Measurements from ENCODE around the gene MTAP.

The MTAP gene

DNA sequence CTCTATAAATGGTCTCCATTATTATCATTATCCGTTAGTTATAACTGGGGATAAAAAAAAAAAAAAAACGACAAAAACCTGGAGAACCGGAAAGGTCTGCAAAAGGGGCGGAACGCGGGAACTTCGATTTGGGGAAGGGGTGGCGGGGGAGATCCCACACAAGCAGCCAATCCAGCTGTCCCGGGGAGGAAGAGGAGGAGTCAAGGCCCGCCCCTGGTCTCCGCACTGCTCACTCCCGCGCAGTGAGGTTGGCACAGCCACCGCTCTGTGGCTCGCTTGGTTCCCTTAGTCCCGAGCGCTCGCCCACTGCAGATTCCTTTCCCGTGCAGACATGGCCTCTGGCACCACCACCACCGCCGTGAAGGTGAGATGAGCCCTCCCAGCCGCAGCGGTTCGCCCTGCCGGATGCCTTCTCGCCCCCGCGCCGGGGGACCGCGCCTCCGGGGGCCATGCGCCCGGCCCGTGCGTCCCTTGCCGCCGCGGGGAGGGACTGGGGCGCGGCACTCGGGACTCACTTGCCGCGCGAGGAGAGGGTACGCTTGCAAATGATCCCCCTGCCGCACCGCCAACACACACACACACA is at the start of gene MTAP:
TSS of gene MTAP (plus strand) at position 219 of the 583 bp plus-strand sequence. CDS start at position 332, 113 bp downstream.
- DNase-seq = peak; percentile 83

DNA sequence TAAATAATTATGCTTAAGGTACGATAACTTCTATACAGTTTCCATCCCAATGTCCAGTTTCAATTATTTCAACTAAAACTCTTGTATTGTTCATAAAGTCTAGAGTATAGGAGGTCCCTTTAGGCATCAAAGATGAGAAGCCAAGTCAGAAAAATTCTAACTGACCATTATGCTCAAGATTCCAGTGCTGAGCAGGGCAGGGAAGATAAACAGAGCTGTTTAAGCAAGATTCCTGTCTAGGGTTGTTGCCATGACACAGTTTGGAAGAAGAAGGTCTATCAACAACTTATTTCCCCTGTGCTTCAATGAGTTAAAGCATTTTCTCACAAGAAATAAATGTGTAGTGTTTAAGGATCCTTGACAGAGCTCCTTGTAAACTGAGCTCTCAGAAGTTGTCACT is 48.9 kb upstream of the MTAP start:
- DNase-seq = no peak

DNA sequence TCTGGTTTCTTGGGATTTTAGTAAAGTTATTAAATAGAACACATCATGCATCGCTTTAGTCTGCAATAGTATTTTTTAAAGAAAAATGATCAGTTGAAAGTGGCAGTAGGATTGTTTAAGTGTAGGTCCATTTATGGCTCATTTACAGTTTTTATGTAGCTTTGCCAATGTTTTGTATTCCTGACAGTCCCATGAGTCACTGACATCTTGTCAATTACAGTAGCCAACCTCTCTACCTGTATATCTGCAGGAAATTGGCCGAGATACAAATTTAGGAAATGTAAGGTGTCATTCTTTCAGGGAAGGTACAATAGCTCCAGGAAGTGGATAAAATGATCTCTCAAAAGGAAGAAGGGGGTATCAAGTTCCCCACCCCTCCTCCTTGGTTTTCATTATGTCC is 47.7 kb upstream of the MTAP start:
- no peak for DNase-seq

DNA sequence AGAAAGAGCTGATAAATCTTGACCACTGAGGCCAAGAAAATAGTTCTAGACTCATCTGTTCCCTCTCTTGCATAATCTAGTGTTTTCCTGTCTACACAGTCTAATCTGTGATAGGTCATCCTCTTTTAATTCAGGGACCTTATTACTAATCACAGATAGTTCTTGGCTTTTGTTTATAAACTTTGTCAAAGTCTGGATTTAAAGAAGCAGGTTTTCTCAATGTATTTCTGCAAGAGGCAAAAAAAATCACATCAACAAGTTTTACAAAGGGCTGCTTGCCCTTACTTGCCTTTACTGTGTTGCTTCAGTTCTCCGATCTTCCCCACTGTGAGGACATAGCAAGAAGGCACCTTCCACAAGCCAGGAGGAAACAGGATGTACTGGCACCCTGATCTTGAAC is 43.9 kb upstream of the MTAP start:
- no peak for DNase-seq

DNA sequence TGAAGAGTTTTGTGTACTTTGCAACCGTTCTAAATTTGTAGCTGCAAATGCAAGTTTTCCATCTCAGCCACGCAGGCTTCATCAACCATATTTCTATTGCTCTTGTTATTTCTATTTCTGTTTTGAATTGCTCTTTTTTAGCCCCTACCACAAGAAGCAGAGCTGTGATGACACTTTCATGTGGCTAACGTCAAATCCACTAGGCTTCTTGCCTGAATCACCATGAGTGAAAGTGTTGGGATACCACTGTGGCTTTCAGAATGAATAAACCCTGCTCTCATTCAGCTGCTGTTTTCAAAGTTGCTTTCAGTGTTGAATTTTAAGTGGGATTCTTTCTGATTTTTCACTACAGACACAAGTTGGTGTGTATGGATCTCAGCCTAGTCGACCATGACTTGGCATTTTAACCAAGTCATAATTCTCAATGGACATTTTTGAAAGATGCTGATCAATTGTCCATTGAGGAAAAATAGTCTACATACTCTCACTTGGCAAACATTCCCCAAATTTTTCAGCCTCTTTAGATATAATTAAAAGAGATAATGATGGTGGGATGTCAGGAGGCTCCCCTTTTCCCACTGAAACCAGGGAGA is 41.0 kb upstream of the MTAP start:
- peak; percentile 41 for DNase-seq

DNA sequence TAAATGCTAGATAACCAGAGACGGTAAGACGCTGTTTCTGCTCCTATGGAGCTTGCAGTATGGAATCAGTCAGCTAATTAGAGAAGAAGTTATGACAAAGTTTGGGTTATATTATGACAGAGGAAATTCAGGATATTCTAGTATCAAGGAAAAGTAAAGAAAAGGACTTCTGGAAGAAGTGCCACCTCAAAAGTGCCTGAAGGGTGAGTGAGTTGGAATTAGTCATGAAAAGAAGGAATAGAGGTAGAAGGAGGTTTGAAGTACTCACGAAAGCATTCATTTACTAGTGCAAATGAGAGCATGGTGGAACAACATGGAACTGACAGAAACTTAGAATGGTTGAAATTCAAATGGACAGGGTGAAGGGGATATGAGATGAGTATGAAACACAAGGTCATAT is 40.4 kb upstream of the MTAP start:
- no peak for DNase-seq

DNA sequence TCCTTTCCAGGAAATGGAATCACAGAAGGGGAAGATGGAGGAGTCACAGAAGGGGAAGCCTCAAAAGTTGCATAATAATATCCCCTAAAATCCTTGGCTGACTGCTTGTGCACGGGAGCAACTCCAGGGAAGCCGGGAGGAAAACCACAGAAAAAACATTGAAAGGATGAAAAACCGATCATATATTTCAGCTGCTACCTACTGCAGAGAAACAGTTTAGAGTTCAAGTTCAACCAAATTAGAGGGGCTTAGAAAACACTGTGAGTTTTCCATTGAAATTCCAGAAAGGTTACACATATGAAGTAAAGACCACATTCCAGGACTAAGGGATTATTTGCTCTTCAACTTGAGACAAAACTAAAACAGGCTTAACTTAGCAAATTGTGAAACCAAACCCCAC is 37.6 kb upstream of the MTAP start:
- no peak for DNase-seq

DNA sequence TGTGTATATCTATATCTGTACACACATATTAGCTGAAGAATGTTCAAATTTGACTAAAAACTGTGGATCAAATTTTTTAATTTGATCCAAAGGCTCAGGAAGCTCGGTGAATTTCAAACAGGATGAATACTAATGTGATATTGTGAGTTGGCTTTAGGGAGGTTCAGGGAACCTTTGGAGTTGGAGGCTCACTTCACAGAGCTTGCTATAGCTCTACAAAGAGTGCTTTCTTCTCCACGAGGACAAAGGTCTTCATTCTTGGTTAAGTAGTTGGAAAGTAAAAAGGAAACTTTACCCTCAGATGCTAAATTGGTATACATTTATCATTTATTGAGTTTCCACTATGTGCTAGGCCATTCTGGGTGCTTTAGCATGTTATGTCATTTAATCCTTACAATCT is 36.3 kb upstream of the MTAP start:
- no peak for DNase-seq

DNA sequence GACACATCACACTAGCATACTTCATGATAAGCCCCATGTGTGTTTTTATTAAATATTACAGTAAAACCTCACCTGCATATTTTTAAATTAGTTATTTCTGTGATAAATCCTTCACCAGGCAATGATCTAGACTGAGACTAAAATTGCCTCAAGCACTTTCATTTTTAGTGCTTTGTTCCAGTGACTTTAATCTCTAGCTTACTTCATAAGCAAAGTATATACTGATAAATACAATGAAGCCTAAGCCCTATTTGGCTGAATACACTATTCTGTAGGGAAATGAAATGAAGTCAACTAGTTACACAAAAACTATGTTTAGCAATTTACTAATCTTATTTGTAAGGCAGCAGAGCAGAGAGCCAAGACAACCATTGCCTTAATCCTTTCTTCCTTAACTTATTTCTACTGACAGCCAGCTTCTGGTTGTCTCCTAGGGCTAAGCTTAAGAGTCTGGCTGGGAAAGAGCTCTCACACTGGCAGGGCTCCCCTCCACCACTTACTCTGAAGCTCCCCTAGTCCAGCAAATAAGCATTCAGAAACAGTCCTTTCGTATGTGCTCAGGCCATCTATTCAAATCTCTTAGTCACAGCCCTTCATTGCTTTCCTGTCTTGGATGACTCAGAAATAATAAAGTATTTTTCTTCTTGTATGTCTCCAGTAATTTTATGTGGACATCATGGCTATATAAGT is 31.4 kb upstream of the MTAP start:
- DNase-seq = peak; percentile 26

DNA sequence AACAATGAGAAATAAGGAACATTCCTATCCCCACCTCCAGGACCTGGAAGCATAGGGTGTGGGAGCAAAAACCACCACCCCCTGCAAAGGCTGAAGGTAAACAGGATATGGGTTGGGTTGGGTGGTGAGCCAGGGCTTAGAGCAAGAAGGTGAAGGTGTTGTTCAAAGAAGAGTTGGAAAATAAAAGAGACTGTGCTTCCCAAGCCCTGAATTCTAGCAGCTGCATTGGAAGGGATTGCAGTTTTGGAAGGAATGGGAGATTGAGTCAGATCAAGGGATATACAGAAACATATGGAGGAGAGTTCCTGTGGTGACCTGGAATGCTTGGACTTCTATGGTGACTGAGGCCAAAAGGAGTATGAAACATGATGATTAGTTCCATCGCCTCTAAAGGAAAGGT is 24.7 kb upstream of the MTAP start:
- DNase-seq = no peak

DNA sequence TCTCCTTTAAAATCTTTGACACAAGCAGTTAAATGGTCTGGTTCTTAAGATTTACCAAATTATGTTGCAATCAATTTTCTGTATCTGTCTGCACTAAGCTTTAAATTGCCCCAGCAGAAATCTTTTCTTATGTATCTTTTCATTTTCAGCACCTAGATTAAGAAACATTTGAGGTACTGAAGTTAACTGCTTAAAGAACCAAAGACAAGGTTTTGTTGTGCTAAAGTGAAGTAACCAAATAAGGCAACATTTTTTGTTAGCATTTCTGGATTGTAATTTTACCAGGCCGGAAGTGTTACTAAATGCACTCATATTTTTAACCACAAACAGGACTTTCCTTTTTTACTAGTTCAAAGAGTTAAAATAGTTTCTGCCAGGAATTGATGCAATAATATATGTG is 24.1 kb upstream of the MTAP start:
- peak; percentile 73 for DNase-seq

DNA sequence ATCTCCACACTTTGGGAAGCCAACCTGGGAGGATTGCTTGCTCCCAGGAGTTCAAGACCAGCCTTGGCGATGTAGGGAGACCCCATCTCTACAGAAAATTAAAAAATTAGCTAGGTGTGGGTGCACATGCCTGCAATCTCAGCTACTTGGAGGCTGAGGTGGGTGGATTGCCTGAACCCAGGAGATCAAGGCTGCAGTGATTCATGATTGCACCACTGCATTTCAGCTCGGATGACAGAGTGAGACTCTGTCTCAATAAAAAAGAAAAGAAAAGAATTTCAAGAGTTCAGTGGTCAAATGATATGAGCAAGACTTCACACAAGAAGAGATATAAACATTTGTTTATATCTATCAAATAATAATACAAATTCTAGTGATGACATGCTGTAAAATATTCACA is 23.0 kb upstream of the MTAP start:
- no peak for DNase-seq

DNA sequence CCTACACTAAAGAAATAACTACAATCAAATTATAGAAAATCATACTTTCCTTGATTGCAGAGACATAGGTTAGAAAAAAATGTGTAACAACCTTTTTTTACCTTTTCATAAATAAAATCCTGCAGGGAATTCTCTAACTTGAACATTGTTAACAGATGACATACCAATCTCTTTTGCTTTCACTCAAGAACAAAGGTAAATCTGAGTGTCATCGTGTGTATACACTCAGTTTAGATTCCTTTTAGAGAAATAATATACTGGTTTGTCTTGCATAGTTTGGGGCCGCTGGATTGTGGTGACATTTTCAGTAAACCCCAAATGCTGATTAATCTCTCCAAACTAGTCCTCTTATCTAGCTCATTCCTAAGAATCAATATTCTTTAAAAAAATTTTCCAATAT is 20.8 kb upstream of the MTAP start:
- DNase-seq = no peak

DNA sequence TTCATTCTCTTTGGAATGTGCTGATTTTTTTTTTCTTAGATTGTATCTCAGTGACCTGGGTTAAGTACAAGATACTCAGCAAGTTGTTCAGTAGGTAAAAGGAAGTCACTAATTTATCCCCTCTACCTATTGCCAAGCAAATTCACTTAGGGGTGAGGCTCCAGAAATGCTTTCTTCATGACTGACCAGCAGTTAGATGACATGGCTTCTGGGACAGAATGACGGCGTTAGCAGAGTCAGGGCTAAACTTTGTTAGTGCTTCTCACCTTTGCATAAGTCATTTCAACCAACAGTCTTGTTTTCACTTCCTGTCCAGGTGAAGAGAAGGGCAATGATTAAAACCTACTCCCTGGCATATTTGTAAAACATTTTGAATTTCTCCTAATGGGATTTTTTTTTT is 20.2 kb upstream of the MTAP start:
- no peak for DNase-seq

DNA sequence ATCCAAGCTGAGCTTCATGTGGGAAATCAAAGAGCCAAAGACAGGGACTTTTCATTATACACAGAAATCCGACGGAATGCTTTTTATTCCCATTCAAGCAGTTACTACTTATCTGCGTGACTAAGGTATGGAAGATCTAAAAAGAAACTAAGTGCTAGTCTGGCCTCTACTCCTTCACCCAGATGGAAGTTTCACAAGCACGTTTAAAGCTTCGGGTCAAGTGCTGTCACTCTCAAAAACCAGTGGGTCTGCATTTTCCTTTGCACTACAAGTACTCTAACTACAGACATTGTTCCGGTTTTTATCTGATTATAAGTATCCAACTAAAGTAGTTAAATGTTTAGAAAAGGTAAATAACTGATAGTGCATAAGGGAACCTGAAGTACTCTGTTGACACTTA is 13.7 kb upstream of the MTAP start:
- no peak for DNase-seq

DNA sequence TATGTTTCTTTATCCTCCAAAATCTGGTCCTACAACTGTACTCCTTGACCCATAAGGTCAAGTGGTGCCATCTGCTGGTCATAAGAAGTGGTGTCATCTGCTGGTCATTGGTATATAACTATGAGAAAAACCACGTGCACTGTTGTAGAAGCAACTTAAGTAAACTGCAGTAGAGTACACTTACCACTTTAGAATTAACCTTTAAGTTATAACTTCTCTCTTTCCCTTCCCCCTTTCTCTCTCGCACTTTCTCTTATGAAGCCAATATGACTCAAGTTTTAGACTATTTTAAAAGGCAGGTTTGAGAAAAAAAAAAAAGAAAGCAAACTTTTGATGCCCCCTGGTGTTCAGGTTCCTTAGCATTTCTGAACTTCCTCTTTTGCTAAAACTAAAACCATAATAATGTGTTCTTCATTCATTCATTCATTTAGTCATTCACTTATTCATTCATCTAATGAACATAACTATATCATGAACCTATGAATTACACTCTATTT is 12.8 kb upstream of the MTAP start:
- peak; percentile 88 for DNase-seq

DNA sequence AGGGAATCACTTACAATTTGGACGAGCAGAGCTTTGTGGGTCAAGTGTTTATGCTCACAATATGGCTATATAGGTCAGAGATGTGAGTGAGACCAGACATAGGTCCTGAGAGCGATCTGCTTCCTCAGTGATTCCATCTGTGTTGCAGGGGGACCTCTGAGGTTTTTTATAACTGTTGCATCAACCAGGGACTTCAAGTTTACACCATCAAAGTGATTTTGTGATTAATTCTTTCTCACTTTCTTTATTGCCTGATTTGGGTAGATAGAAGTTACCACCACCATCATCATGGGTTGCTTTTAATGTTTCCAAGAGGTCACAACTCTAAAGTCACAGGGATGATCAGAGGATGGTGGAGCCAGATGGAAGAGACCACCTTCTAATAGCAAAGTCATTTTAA is 7.0 kb upstream of the MTAP start:
- DNase-seq = no peak

DNA sequence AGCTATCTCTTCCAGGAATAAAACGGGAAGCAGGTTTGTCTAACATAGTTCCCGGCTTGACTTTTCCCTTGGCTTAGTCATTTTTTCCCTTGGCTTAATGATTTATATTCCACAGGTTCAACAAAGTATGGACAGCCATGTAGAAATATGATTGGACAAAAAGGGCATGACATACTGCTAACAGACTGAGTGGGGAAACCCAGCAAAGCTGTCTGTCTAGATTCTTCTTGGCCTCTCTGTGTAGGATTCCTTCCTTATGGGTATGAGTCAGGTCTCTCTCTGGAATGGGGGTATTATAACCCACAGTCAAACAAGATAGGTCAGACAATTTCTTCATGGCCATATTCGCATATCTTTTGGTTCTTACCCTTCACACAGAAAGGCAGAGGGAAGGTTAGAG is 5.7 kb upstream of the MTAP start:
- no peak for DNase-seq

DNA sequence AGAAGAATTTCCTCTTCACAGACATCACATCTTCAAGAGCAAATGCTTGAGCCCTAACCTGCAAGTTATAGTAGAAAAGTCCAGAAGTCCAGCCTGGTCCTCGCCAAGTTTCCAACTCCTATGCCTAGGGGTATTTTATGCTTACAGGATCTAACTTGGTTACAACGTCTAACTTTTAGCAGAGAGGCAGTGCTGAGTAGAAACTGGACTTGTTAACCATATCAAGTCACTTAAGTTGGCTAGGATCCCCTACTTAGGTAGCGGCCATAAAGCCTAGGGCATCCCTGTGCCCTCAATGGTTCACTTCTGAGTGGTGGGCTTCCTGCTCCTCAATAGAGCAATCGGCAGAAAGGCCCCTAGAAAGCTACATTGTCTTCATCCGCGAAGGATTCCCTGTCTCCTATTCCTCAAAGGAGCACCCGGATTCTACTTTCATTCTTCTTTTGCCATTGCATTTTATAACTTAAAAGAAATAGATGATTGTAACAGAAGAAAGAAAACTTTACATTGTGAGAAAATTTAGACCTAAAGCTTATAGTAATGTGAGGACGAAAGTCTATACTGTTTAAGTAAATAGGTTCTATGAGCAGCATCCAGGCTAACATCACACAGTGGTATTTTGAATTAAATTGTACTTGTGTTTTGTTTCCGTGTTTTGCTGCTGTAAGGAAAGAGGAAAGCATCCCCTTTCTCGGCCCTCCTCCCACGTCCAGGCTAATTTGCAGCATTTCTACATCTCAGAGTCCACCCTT is 1.3 kb upstream of the MTAP start:
- no peak for DNase-seq

DNA sequence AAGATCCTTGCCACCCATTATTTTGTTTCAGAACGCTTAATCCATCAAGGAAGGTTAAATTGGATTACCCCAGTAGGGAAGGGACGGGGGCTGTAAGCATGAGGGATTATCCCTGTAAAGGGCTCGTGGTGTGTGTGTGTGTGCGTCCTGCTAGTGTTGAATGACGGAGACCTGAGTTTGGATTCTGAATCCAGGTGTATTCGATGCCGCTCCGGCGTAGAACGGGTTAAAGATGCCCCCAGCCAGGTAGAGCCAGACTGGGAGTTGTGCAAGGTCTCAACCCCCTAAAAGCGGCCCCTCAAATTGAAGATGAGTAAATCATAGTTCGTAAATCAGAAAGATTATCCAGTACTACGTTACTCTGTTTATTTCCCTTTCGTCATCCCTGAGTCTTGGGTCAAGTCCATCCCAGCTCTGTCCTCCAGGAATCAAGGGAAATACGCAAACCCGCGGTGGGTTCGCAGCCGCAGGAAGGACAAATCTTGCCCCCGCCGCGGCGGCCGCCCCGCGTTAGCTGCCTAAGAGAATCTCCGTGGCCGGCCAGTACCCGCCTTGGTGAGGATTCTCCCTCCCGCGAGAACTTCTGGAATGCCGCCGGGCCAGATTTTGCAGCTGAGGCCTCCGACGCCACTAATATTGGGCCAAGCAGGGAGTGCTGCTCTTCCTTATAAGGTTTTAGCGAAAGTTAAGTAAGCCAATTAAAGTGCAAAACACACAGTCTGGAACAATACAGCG is 586 bp upstream of the MTAP start:
- DNase-seq = no peak

DNA sequence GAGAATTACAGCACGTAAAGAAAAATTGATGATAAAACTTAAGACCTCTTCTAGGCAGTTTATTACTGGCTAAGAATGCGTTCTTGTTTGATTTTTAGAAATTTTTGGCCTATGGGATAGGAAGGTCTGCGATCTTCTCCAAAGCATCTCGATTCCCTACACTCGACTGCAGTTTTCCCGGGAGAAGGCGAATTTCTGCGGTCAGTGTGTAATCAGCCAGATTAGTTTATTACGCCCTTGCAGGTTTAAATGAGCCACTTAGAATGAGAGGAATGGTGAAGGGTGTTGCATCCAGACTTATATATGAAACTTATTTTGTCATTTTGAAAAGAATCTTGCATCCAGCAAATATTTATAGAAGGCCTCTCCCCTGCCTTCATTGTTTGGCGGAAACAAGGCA is 1.2 kb downstream of the MTAP start:
- no peak for DNase-seq

DNA sequence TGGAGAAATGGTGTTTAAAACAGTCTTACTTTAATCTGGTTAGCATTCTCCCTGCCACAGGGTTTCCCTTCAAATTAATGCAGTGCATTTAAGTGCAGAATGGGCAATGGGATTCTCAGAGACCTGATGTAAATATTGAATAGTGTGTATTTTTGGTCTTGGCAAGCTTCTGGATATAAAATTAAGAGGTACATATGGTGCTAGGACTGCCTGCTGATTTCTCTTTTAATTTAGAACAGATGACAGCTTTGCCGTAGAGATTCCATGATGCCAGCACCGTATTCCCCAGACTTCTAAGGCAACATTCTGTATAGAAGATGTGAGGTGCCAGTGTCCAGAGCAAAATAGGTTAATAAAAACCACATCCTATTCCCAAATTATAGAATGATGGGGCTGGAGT is 1.9 kb downstream of the MTAP start:
- DNase-seq = no peak

DNA sequence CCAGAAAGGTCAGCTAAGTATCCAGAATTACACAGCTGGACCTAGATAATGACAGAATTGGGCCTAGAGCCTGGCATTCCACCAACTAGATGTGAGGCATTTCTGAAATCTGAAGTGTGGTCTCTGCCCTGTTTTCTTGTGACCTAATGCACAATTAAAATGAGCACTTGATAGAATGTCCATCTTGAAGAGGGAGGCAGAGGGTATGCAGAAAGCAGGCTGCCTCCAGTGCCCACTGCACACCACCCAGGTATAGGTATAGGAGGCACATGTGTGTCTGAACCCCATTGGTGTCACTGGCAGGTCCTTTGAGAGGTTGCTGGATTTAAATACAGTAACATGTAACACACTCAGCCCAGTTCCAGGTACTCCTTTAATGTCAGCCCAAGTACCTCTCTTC is 2.4 kb downstream of the MTAP start:
- no peak for DNase-seq
